DLD1 (cell line): ENCODE data around the gene SLC5A6.

Source experiments
- in situ Hi-C: cut with HindIII; loops from 2 replicates; pipeline ENCODE4 v1.10.0; 2017; ENCODE audit warnings: low sequenced_read_pairs

SLC5A6 gene

DNA sequence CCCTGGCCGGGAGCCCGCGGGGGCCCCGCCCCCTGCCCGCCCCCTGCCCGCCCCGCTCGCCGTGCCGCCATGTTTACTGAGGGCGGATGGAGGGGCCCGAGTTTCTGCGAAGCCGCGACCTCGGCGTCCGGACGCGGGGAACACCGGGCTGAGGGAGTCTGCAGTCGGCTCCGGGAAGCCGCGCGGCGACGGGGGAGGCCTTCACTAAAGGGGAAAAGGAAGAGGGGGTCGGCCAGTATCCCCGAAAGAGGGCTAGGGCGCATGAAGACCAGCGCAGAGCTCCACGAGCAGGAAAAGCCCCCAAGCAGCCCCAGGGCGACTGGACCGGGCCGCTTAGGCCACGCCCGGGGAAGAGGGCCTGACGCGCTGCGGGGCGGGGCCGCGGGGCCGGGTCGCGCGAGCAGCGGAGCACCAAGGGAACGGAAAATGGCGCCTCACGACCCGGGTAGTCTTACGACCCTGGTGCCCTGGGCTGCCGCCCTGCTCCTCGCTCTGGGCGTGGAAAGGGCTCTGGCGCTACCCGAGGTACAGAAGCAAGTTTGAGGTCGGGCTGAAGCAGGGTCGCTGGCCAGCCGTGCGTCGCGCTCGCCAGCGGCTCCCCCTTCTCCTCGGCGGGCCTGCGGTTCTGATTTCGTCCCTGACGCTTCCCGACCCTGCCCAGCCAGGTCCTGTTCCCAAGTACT, at the start of gene SLC5A6, which contains the start of gene ATRAID:
TSS of gene SLC5A6 (minus strand) at position 326 of the 683 bp plus-strand sequence. CDS start 4,618 bp downstream, outside the sequence.
TSS of gene ATRAID (plus strand) at position 99 of the 683 bp plus-strand sequence. CDS start at position 427, 328 bp downstream.
- in situ Hi-C loops: no loop called here

GRCh38 chr2:27261241-27261925, 49.3 kb upstream of the SLC5A6 start:
- in situ Hi-C loops: no loop called here

DNA sequence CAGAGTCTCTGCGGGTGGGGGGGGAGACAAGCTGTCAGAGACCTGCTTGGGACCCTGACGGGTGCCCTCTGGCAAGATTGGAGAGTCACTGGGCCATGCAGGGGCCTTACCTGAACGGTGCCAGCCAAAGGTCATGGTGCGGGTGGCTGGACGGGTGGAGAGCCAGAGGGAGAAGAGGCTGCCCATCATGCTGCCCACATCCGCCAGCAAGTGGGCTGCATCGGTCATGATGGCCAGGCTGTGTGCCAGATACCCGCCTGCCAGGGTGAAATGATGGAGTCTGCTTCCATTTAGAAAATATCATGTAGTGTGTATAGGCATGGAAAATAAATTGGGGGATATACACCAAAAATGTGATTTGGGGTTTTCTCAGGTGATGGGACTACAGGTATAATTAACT, 46.0 kb upstream of the SLC5A6 start:
- in situ Hi-C loops: no loop called here

- in situ Hi-C loops: no loop called here
Measured at GRCh38 chr2:27256855-27257454, 44.9 kb upstream of the SLC5A6 start.

GRCh38 chr2:27255660-27256059, 43.6 kb upstream of the SLC5A6 start:
- in situ Hi-C loops: no loop called here

DNA sequence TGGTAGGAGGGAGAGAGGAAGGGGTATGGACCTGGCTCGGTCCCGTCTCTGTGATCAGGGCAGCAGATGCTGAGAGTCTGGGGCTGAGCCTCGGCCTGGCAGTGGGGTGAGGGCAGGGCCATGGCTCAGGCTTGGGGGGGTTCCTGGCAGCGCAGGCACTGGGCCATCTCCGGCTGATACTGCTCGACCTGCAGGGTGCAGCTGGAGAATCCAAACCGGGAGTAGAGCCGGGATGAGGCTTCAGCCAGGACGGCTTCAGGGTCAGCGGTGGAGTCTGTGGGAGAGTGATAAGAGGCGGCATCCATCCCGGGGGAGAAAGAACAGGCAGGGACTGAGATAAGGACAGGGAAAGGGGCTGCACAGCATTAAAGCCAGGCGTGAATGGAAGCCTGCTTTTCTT, 43.1 kb upstream of the SLC5A6 start:
- in situ Hi-C loops: no loop called here

GRCh38 chr2:27251766-27252165, 39.7 kb upstream of the SLC5A6 start:
- in situ Hi-C loops: no loop called here

- in situ Hi-C loops: no loop called here
Measured at GRCh38 chr2:27250652-27251379, 38.7 kb upstream of the SLC5A6 start.

DNA sequence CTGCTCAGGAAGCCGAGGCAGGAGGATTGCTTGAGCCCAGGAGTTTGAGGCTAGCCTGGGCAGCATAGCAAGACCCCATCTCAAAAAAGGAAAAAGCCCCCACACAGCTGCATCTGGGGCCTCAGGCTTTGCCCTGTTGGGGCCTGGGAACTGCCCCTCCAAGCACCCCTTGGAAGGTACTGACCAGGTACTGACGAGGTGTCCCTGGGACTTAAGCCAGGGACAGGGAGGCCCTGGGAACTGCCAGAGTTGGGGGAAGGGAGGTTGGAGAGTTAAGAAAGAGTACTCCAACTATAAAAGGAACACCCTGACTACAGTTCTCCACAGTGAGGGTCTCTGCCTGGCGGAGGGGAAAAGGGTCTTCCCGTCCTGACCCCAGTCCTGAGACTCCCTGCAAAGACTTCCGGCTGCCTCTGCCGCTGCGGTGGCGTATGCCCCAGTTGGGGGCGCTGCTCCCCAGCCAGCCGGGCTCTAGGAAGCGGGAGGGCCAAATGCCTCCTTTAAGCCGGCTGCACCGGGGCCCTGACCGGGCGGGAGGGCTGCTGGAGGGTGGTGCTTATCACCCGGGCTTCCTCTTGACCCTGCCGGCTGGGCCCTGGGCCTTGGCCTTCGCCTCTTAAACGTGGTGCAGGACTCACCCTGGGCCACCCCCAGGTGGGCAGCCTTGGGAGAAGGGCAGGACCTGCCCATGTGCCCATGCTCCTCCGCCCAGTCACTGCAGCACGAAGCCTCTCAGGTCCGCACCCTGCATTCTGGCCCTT, 38.0 kb upstream of the SLC5A6 start:
- in situ Hi-C loops: no loop called here

DNA sequence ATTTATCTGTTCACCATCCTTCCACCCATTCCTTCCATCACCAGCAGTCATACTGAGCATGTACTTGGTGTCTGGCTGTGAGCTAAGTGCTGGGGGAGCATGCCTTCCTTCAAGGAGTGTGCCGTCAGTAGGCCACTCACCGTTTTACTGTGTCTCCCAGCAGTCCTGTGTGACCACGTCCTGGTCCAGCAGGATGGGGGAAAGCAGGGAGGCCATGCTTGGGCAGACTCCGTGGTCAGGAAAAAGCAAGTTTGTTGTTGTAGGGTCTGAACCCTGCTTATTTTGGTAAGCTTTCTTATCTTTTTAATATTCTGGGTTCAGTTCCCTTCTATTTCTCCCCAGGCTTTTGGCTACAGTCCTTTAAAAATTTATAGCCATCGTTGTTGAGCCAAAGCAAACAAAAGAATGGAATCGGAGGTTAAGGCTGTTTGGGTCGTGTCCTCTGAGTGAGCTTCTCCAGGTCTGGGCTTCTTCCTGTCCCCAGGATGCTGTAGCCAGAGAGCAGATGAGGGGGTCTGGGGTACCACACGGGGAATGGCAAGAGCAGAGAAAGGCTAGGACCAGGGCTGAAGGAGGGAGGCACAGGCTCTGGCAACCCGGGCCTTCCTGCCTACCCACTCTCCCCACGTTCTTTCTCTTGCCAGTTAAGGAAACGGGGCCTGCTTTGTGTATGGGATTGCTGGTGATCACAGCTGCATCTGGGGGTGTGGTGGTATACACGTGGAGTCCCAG, 37.3 kb upstream of the SLC5A6 start:
- in situ Hi-C loops: no loop called here

- in situ Hi-C loops: no loop called here
Measured at GRCh38 chr2:27247893-27248292, 35.8 kb upstream of the SLC5A6 start.

GRCh38 chr2:27245626-27246025, 33.6 kb upstream of the SLC5A6 start:
- in situ Hi-C loops: no loop called here

DNA sequence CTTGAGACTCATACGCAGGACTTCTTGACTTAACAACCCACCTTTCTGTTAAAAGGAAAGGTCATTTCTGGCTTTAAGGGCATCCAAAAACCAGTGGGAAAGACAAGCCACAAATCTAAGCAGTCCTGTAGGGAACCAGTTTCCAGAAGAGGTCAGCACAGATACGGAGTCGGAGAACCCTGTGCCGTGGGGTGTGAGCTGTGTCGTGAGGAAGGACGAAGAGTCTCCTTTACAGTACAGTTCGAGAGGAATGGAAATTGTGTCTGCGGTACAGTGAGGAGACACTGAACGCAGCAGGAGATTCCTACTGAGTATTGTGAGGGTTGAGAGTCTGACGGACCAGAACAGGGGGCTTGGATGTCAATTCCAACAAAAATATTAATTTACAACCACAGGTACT, 33.0 kb upstream of the SLC5A6 start:
- in situ Hi-C loops: no loop called here

- in situ Hi-C loops: no loop called here
Measured at GRCh38 chr2:27243391-27244130, 31.5 kb upstream of the SLC5A6 start.

GRCh38 chr2:27242614-27242951, 30.5 kb upstream of the SLC5A6 start:
- in situ Hi-C loops: no loop called here

DNA sequence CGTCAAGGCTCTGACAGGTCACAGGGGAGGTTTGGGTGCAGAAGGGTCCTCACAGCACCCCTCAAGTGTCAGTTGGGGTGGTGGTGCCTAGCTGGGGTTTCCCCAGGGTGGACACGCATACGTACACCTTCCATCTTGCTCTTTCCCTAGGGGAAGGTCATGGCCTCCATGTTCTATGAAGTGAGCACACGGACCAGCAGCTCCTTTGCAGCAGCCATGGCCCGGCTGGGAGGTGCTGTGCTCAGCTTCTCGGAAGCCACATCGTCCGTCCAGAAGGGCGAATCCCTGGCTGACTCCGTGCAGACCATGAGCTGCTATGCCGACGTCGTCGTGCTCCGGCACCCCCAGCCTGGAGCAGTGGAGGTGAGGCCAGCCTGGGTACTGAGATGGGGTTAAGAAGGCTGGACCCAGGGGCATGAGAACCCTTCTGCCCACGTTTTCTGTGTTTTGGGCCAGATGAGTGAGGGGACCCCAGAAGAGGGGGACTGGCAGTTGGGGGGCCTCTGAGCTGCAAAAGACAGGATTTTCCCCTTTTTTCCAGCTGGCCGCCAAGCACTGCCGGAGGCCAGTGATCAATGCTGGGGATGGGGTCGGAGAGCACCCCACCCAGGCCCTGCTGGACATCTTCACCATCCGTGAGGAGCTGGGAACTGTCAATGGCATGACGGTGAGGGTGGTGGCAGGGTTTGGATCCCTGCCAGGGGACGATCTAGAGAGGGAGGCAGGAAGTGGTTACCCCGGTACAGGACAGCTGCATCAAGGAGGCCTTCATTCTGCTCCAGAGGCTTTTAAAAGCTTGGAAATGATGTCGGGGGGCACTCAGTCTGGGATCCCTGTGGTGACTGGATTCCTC, 29.9 kb upstream of the SLC5A6 start:
- in situ Hi-C loops: no loop called here

DNA sequence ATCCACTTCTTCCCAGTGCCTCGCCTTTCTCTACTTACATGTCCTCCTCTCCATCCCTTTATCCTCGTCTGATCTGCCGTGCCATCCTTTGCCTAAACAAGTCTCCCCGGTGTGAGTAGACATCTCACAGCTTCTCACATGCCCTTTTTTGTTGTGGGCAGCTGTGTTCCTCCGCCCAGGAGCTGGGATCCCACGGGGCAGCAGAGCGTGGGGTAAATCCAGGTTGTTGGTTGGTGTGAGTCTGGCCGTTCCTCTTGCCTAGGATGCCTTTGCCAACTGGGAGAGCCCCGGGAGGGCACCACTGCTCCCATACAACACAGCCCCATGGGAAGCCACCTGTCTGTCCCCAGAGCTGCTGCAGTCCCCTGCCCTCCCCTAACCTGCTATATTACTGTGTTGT, 28.3 kb upstream of the SLC5A6 start:
- in situ Hi-C loops: no loop called here

DNA sequence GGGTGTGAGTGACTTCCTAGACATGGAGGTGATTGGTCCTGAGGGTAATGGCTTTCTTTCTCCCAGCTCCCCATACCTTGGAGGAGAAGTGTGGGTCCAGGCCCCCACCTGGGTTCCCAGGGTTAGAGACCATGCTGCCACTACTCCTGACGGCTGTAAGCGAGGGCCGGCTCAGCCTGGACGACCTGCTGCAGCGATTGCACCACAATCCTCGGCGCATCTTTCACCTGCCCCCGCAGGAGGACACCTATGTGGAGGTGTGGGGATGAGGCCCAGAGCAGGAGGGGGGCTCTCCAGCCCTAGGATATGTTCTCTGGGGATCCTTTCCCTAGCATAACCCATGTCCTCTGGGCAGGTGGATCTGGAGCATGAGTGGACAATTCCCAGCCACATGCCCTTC, 26.9 kb upstream of the SLC5A6 start:
- in situ Hi-C loops: no loop called here
